ENCODE data around the gene MCU. TPM values are rescaled to one million over a fixed set of nuclear protein-coding genes. Genes with fewer than 3 reads are reported as not detected.

MCU gene
- total and polyA plus RNA-seq, 9 donors = 81.9 to 135 (median 113) TPM

GRCh38 chr10:72850861-72851260, 158.9 kb downstream of the MCU start:
- H3K9me3 ChIP-seq (replicated peaks; ENCODE audit: control insufficient read depth, low read depth, low read length) = peaks cover 7% of the 10 kb centered on the region
- no peak overlapping the region for H3K27ac ChIP-seq (ENCODE audit: low read length)
- peaks cover 7% of the 10 kb centered on the region for H3K36me3 ChIP-seq (ENCODE audit: control insufficient read depth, insufficient read depth, low read length)
- H3K4me1 ChIP-seq (ENCODE audit: control insufficient read depth, insufficient read depth, low read length) = no peaks in the 10 kb centered on the region
- no peaks in the 10 kb centered on the region for H3K27me3 ChIP-seq (ENCODE audit: control insufficient read depth, insufficient read depth, low read length)
- no peak for DNase-seq
- WGBS (ENCODE audit: insufficient coverage) = 50% methylated on average over 1 of the region's 2 CpGs
- no peak overlapping the region for H3K4me3 ChIP-seq (ENCODE audit: low read length)

- H3K27ac ChIP-seq (ENCODE audit: low read length) = no peak overlapping the region
- peaks cover 7% of the 10 kb centered on the region for H3K9me3 ChIP-seq (replicated peaks; ENCODE audit: control insufficient read depth, low read depth, low read length)
- H3K36me3 ChIP-seq (ENCODE audit: control insufficient read depth, insufficient read depth, low read length) = peaks cover 7% of the 10 kb centered on the region
- no peak for DNase-seq
- no peak overlapping the region for H3K4me3 ChIP-seq (ENCODE audit: low read length)
- no peaks in the 10 kb centered on the region for H3K4me1 ChIP-seq (ENCODE audit: control insufficient read depth, insufficient read depth, low read length)
- H3K27me3 ChIP-seq (ENCODE audit: control insufficient read depth, insufficient read depth, low read length) = no peaks in the 10 kb centered on the region
- WGBS (ENCODE audit: insufficient coverage) = no CpG with 5 or more reads among the region's 1 CpG
These were observed 159.6 kb downstream of the MCU start for GRCh38 chr10:72851509-72851908.

DNA sequence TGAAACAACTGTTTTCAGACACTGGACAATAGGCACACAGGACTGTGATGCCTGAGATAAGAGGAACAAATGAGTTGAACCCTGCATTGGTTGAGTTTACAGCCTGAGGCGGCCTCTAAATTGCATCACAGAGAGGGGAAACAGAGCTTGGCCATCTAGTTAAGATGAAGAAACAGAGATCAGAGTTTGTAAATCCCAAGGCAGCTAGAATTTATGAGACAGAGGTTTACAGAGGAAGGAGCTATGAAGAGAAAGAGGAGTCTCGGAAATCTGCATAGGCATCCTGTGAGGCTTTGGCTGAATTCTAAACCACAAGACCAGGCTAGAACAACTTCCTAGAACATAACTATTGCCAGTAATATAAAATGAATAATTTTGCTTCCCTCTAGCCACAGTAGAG, 160.6 kb downstream of the MCU start:
- WGBS (ENCODE audit: insufficient coverage) = 100% methylated on average over 1 of the region's 2 CpGs
- H3K4me3 ChIP-seq (ENCODE audit: low read length) = no peak overlapping the region
- no peak overlapping the region for H3K27ac ChIP-seq (ENCODE audit: low read length)
- H3K36me3 ChIP-seq (ENCODE audit: control insufficient read depth, insufficient read depth, low read length) = peaks cover 7% of the 10 kb centered on the region
- H3K4me1 ChIP-seq (ENCODE audit: control insufficient read depth, insufficient read depth, low read length) = no peaks in the 10 kb centered on the region
- no peak for DNase-seq
- H3K27me3 ChIP-seq (ENCODE audit: control insufficient read depth, insufficient read depth, low read length) = no peaks in the 10 kb centered on the region
- peaks cover 7% of the 10 kb centered on the region for H3K9me3 ChIP-seq (replicated peaks; ENCODE audit: control insufficient read depth, low read depth, low read length)

DNA sequence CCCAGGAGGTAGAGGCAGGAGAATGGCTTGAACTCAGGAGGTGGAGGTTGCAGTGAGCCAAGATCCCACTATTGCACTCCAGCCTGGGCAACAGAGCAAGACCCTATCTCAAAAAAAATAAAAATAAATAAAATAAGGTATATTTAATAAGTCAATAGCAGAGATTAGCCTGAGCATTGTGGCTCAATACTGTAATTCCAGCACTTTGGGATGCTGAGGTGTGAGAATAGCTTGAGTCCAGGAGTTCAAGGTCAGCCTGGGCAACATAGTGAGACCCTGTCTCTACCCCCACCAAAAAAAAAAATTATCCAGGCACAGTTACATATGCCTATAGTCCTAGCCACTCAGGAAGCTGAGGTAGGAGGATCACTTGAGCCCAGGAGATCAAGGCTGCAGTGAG, 163.2 kb downstream of the MCU start:
- no peaks in the 10 kb centered on the region for H3K27me3 ChIP-seq (ENCODE audit: control insufficient read depth, insufficient read depth, low read length)
- peaks cover 7% of the 10 kb centered on the region for H3K36me3 ChIP-seq (ENCODE audit: control insufficient read depth, insufficient read depth, low read length)
- no peak for DNase-seq
- H3K4me3 ChIP-seq (ENCODE audit: low read length) = no peak overlapping the region
- H3K27ac ChIP-seq (ENCODE audit: low read length) = no peak overlapping the region
- peaks cover 7% of the 10 kb centered on the region for H3K9me3 ChIP-seq (replicated peaks; ENCODE audit: control insufficient read depth, low read depth, low read length)
- H3K4me1 ChIP-seq (ENCODE audit: control insufficient read depth, insufficient read depth, low read length) = no peaks in the 10 kb centered on the region

- no peaks in the 10 kb centered on the region for H3K27me3 ChIP-seq (ENCODE audit: control insufficient read depth, insufficient read depth, low read length)
- peaks cover 7% of the 10 kb centered on the region for H3K9me3 ChIP-seq (replicated peaks; ENCODE audit: control insufficient read depth, low read depth, low read length)
- H3K4me1 ChIP-seq (ENCODE audit: control insufficient read depth, insufficient read depth, low read length) = no peaks in the 10 kb centered on the region
- WGBS (ENCODE audit: insufficient coverage) = no CpG with 5 or more reads among the region's 2 CpGs
- peaks cover 7% of the 10 kb centered on the region for H3K36me3 ChIP-seq (ENCODE audit: control insufficient read depth, insufficient read depth, low read length)
- H3K4me3 ChIP-seq (ENCODE audit: low read length) = no peak overlapping the region
- no peak for DNase-seq
- no peak overlapping the region for H3K27ac ChIP-seq (ENCODE audit: low read length)
These were observed 163.8 kb downstream of the MCU start for GRCh38 chr10:72855790-72856189.

GRCh38 chr10:72858067-72858466, 166.1 kb downstream of the MCU start:
- Histone ChIP-seq H3K4me3 (ENCODE audit: low read length) (no peak overlapping the region), H3K4me1 (ENCODE audit: control insufficient read depth, insufficient read depth, low read length) (no peaks in the 10 kb centered on the region), H3K27me3 (ENCODE audit: control insufficient read depth, insufficient read depth, low read length) (no peaks in the 10 kb centered on the region), H3K27ac (ENCODE audit: low read length) (no peak overlapping the region), H3K9me3 (replicated peaks; ENCODE audit: control insufficient read depth, low read depth, low read length) (no peaks in the 10 kb centered on the region), H3K36me3 (ENCODE audit: control insufficient read depth, insufficient read depth, low read length) (peaks cover 23% of the 10 kb centered on the region)
- DNase-seq = no peak
- 98% methylated on average over 5 of the region's 6 CpGs for WGBS (ENCODE audit: insufficient coverage)

GRCh38 chr10:72862957-72863356, 171.0 kb downstream of the MCU start:
- 100% methylated on average over 1 of the region's 2 CpGs for WGBS (ENCODE audit: insufficient coverage)
- Histone ChIP-seq H3K4me3 (ENCODE audit: low read length) (no peak overlapping the region), H3K4me1 (ENCODE audit: control insufficient read depth, insufficient read depth, low read length) (no peaks in the 10 kb centered on the region), H3K27ac (ENCODE audit: low read length) (no peak overlapping the region), H3K27me3 (ENCODE audit: control insufficient read depth, insufficient read depth, low read length) (no peaks in the 10 kb centered on the region), H3K9me3 (replicated peaks; ENCODE audit: control insufficient read depth, low read depth, low read length) (no peaks in the 10 kb centered on the region), H3K36me3 (ENCODE audit: control insufficient read depth, insufficient read depth, low read length) (peaks cover 19% of the 10 kb centered on the region)
- DNase-seq = no peak

- 92% methylated on average over 2 of the region's 3 CpGs for WGBS (ENCODE audit: insufficient coverage)
- H3K36me3 ChIP-seq (ENCODE audit: control insufficient read depth, insufficient read depth, low read length) = peaks cover 14% of the 10 kb centered on the region
- H3K9me3 ChIP-seq (replicated peaks; ENCODE audit: control insufficient read depth, low read depth, low read length) = no peaks in the 10 kb centered on the region
- no peaks in the 10 kb centered on the region for H3K27me3 ChIP-seq (ENCODE audit: control insufficient read depth, insufficient read depth, low read length)
- no peaks in the 10 kb centered on the region for H3K4me1 ChIP-seq (ENCODE audit: control insufficient read depth, insufficient read depth, low read length)
- no peak overlapping the region for H3K27ac ChIP-seq (ENCODE audit: low read length)
- peak; percentile 42 for DNase-seq
- H3K4me3 ChIP-seq (ENCODE audit: low read length) = no peak overlapping the region
These were observed 183.5 kb downstream of the MCU start for GRCh38 chr10:72875250-72876055.

- Histone ChIP-seq H3K4me1 (ENCODE audit: control insufficient read depth, insufficient read depth, low read length) (no peaks in the 10 kb centered on the region), H3K4me3 (ENCODE audit: low read length) (no peak overlapping the region), H3K36me3 (ENCODE audit: control insufficient read depth, insufficient read depth, low read length) (peaks cover 13% of the 10 kb centered on the region), H3K27ac (ENCODE audit: low read length) (no peak overlapping the region), H3K27me3 (ENCODE audit: control insufficient read depth, insufficient read depth, low read length) (no peaks in the 10 kb centered on the region), H3K9me3 (replicated peaks; ENCODE audit: control insufficient read depth, low read depth, low read length) (no peaks in the 10 kb centered on the region)
- no peak for DNase-seq
- WGBS (ENCODE audit: insufficient coverage) = no CpG with 5 or more reads among the region's 2 CpGs
These were observed 187.3 kb downstream of the MCU start for GRCh38 chr10:72879245-72879644.

DNA sequence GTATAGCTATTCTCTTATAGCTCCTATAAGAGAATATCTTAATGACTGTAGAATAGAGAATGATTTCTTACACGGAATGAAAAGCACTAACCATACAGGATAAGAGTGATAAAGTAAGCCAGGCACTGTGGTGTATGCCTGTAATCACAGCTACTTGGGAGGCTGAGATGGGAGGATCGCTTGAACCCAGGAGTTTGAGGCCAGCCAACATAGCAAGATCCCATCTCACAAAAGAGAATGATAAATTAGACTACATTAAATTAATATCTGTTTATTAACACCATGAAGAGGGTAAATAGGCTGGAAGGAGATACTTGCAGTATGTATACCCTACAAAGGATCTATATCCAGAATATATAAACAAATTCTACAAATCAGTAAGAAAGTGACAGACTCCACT, 189.3 kb downstream of the MCU start:
- H3K4me1 ChIP-seq (ENCODE audit: control insufficient read depth, insufficient read depth, low read length) = no peaks in the 10 kb centered on the region
- no peaks in the 10 kb centered on the region for H3K9me3 ChIP-seq (replicated peaks; ENCODE audit: control insufficient read depth, low read depth, low read length)
- peaks cover 22% of the 10 kb centered on the region for H3K36me3 ChIP-seq (ENCODE audit: control insufficient read depth, insufficient read depth, low read length)
- H3K27me3 ChIP-seq (ENCODE audit: control insufficient read depth, insufficient read depth, low read length) = no peaks in the 10 kb centered on the region
- H3K27ac ChIP-seq (ENCODE audit: low read length) = no peak overlapping the region
- DNase-seq = no peak
- no CpG with 5 or more reads among the region's 2 CpGs for WGBS (ENCODE audit: insufficient coverage)
- no peak overlapping the region for H3K4me3 ChIP-seq (ENCODE audit: low read length)

- no peak for DNase-seq
- peaks cover 33% of the 10 kb centered on the region for H3K36me3 ChIP-seq (ENCODE audit: control insufficient read depth, insufficient read depth, low read length)
- H3K27ac ChIP-seq (ENCODE audit: low read length) = no peak overlapping the region
- no peaks in the 10 kb centered on the region for H3K27me3 ChIP-seq (ENCODE audit: control insufficient read depth, insufficient read depth, low read length)
- no CpG with 5 or more reads among the region's 2 CpGs for WGBS (ENCODE audit: insufficient coverage)
- H3K9me3 ChIP-seq (replicated peaks; ENCODE audit: control insufficient read depth, low read depth, low read length) = no peaks in the 10 kb centered on the region
- peaks cover 2% of the 10 kb centered on the region for H3K4me1 ChIP-seq (ENCODE audit: control insufficient read depth, insufficient read depth, low read length)
- no peak overlapping the region for H3K4me3 ChIP-seq (ENCODE audit: low read length)
These were observed 191.9 kb downstream of the MCU start for GRCh38 chr10:72883861-72884260.
